MM.1S (cell line): ENCODE measurements around the gene SP8.

Experiments
- DNase-seq: peaks from one replicate; pipeline ENCODE4 v3.0.0-alpha.2; 2015
- H2AFZ ChIP-seq: fragments of 300-600 bp; sonication (generic); 2 replicates; pipeline ENCODE4 v1.6.0; 2016; ENCODE audit warnings: antibody characterized with exemption, low read length
- H3F3A ChIP-seq: fragments of 300-600 bp; sonication (generic); 2 replicates; pipeline ENCODE4 v1.6.1; 2016; ENCODE audit warnings: mild to moderate bottlenecking, antibody characterized with exemption, low read length, moderate library complexity, mixed read lengths; ENCODE audit not compliant: insufficient read depth
- H3K27ac ChIP-seq: fragments of 300-600 bp; sonication (generic); 2 replicates; pipeline ENCODE4 v1.5.1; 2016; ENCODE audit warnings: mild to moderate bottlenecking, low read length
- H3K27me3 ChIP-seq: fragments of 300-600 bp; sonication (generic); replicated peaks from 2 replicates; pipeline ENCODE4 v1.6.0; 2016; ENCODE audit warnings: low read length; ENCODE audit not compliant: insufficient read depth
- H3K36me3 ChIP-seq: fragments of 300-600 bp; sonication (generic); replicated peaks from 2 replicates; pipeline ENCODE4 v1.6.1; 2016; ENCODE audit warnings: mild to moderate bottlenecking, low read length, mixed read lengths; ENCODE audit not compliant: insufficient read depth
- H3K4me1 ChIP-seq: fragments of 300-600 bp; sonication (generic); 2 replicates; pipeline ENCODE4 v1.6.1; 2016; ENCODE audit warnings: low read length, mixed read lengths
- H3K4me2 ChIP-seq: fragments of 300-600 bp; sonication (generic); 2 replicates; pipeline ENCODE4 v1.6.0; 2016; ENCODE audit warnings: low read depth, low read length
- H3K4me3 ChIP-seq: fragments of 300-600 bp; sonication (generic); 2 replicates; pipeline ENCODE4 v1.5.1; 2016; ENCODE audit warnings: low read length, mixed read lengths
- H3K79me2 ChIP-seq: fragments of 300-600 bp; sonication (generic); 2 replicates; pipeline ENCODE4 v1.6.1; 2016; ENCODE audit warnings: mixed run types, low read length, mixed read lengths
- H3K9ac ChIP-seq: fragments of 300-600 bp; sonication (generic); 2 replicates; pipeline ENCODE4 v1.6.1; 2016; ENCODE audit warnings: low read length, mixed read lengths
- H3K9me2 ChIP-seq: fragments of 300-600 bp; sonication (generic); replicated peaks from 2 replicates; pipeline ENCODE4 v1.6.1; 2016; ENCODE audit warnings: mild to moderate bottlenecking, low read length, mixed read lengths; ENCODE audit not compliant: insufficient read depth
- H3K9me3 ChIP-seq: fragments of 300-600 bp; sonication (generic); replicated peaks from 2 replicates; pipeline ENCODE4 v1.6.1; 2016; ENCODE audit warnings: mild to moderate bottlenecking, low read length, mixed read lengths; ENCODE audit not compliant: insufficient read depth
- H4K20me1 ChIP-seq: fragments of 300-600 bp; sonication (generic); 2 replicates; pipeline ENCODE4 v1.6.1; 2016; ENCODE audit warnings: mild to moderate bottlenecking, low read length, moderate library complexity, mixed read lengths; ENCODE audit not compliant: insufficient read depth
- CTCF ChIP-seq: fragments of 300-600 bp; sonication (generic); IDR thresholded peaks from 2 replicates; pipeline ENCODE4 v1.5.1; 2016; ENCODE audit warnings: antibody characterized with exemption, low read length, mixed read lengths
- EZH2 ChIP-seq: fragments of 300-600 bp; sonication (generic); optimal IDR thresholded peaks from 2 replicates; pipeline ENCODE3; 2017; ENCODE audit warnings: low read depth, mild to moderate bottlenecking, antibody characterized with exemption, low read length, mixed read lengths
- EZH2phosphoT487 ChIP-seq: fragments of 300-600 bp; sonication (generic); IDR thresholded peaks from 2 replicates; pipeline ENCODE4 v1.6.1; 2018; ENCODE audit warnings: antibody characterized with exemption, low read length

SP8 gene

DNA sequence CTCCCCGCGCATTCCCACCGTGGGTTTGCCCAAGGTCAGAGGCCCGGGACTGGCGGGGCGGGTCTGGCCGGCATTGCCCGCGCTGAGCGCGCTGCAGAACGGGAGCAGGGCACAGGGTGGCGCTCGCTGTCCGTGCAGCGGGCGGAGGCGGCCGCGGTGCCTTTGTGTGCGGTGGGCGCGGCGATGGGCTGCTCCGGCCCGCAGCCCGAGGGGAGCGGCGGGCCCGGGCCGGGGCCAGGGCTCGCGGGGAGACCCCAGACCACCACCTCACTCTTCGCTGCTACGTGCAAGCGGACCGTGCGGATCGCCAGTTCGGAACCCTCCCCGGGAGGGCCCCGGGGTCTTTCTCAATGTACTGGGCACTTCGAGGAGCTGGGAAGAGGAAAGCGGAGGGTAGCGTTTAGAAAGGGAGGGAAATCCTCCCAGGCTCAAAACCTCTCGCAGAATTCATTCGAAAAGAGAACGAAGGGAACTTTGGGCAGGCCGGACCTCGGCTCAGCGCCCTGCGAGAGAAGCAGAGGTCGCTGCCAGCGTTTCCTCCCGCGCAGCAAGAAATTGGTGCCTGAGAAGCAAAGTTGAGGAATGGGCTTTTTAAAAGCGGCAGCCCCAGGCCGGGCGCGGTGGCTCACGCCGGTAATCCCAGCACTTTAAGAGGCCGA is 8.5 kb downstream of the SP8 start:
- Histone ChIP-seq H3K36me3 (no peaks in the 10 kb centered on the region), H3K4me1 (no peaks in the 10 kb centered on the region), H3K27ac (no peak overlapping the region), H4K20me1 (no peaks in the 10 kb centered on the region), H2AFZ (peak overlapping the region; percentile 44), H3K9me3 (no peaks in the 10 kb centered on the region), H3K9me2 (no peaks in the 10 kb centered on the region), H3K4me2 (peak overlapping the region; percentile 59), H3K79me2 (no peaks in the 10 kb centered on the region), H3F3A (no peaks in the 10 kb centered on the region), H3K9ac (peak overlapping the region; percentile 27; the same call in 1 of the 2 replicates), H3K27me3 (no peaks in the 10 kb centered on the region), H3K4me3 (peak overlapping the region; percentile 53)
- DNase-seq: peak; percentile 46
- TF ChIP-seq EZH2phosphoT487: no peak
- no peak for TF ChIP-seq EZH2
- peak; percentile 41 for TF ChIP-seq CTCF

GRCh38 chr7:20777377-20778062 is 9.2 kb downstream of the SP8 start:
- Histone ChIP-seq H3K9ac (peak overlapping the region; percentile 14; the same call in 1 of the 2 replicates), H4K20me1 (no peaks in the 10 kb centered on the region), H3K4me3 (peak overlapping the region; percentile 50), H3K9me3 (no peaks in the 10 kb centered on the region), H3K4me1 (no peaks in the 10 kb centered on the region), H3K36me3 (no peaks in the 10 kb centered on the region), H3K9me2 (no peaks in the 10 kb centered on the region), H2AFZ (peak overlapping the region; percentile 44; the same call in 1 of the 2 replicates), H3K27ac (no peak overlapping the region), H3K4me2 (peak overlapping the region; percentile 59), H3K27me3 (no peaks in the 10 kb centered on the region), H3F3A (no peaks in the 10 kb centered on the region), H3K79me2 (no peaks in the 10 kb centered on the region)
- TF ChIP-seq EZH2phosphoT487: no peak
- TF ChIP-seq EZH2: no peak
- no peak for TF ChIP-seq CTCF
- peak; percentile 9 for DNase-seq

GRCh38 chr7:20776942-20777341 is 9.7 kb downstream of the SP8 start:
- TF ChIP-seq EZH2phosphoT487 (no peak), EZH2 (no peak)
- Histone ChIP-seq H4K20me1 (no peaks in the 10 kb centered on the region), H3K9me2 (no peaks in the 10 kb centered on the region), H3K9ac (no peak overlapping the region), H3K4me2 (no peak overlapping the region), H3K79me2 (no peaks in the 10 kb centered on the region), H3F3A (no peaks in the 10 kb centered on the region), H3K27ac (no peak overlapping the region), H3K4me1 (no peaks in the 10 kb centered on the region), H3K4me3 (no peak overlapping the region), H2AFZ (no peak overlapping the region), H3K27me3 (no peaks in the 10 kb centered on the region), H3K36me3 (no peaks in the 10 kb centered on the region), H3K9me3 (no peaks in the 10 kb centered on the region)
- no peak for DNase-seq
